GM20000 (cell line): ENCODE measurements around the gene FAM20C.

Source experiments
- DNase-seq: peaks from one replicate; pipeline ENCODE4 v3.0.0; 2012; ENCODE audit warnings: low spot score
- CTCF ChIP-seq: IDR thresholded peaks from 2 replicates; pipeline ENCODE4 v1.5.1; 2012; ENCODE audit warnings: mild to moderate bottlenecking, control low read depth; ENCODE audit errors: extremely low read depth, missing control alignments

The FAM20C gene

DNA sequence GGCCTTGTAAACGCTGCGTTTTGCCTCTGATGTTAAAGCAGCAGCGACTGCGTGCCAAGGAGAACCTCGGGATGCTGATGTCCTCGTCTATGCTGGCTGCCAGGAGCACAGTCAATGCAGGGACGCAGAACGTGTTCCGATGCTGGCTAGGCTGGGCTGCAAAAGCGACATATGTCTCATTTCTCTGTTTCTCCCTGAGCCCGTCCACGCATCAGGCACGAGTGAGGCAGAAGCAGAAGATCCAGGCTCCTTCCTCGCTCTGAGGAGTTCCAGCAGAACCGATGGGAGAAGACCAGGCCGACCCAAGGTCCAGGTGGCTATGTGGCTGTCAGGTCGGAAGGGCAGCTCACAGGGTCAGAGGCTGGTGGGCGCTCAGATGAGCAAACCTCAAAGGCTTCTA is 93.9 kb downstream of the FAM20C start:
- no peak for DNase-seq
- no peak for TF ChIP-seq CTCF

DNA sequence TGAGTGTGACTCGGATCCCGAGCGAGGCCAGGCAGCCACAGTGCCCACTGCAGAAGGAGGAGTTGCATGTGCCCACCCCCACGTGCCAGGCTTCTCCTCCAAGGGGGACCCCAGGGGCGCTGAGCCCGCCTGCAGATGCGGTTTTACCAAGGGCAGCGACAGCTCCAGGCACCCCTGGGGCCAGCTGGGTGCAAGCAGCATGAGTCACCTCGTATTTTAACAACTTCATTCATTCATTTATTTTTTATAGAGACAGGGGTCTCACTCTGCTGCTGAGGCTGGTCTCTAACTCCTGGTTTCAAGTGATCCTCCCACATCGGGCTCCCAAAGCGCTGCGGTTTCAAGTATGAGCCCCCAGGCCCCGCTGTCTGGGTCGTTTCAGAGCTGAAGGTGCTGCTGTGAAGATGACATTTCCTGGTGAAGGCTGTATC is 96.3 kb downstream of the FAM20C start:
- TF ChIP-seq CTCF, result no peak
- DNase-seq, result no peak

- no peak for TF ChIP-seq CTCF
- no peak for DNase-seq
Measured at GRCh38 chr7:289209-289755, 96.9 kb downstream of the FAM20C start.

GRCh38 chr7:289756-290553 is 97.6 kb downstream of the FAM20C start, which contains the start of gene FOXL3:
TSS of gene FOXL3 (plus strand) at chr7:290170. CDS start at chr7:290170, 0 bp downstream.
- DNase-seq, result no peak
- no peak for TF ChIP-seq CTCF

DNA sequence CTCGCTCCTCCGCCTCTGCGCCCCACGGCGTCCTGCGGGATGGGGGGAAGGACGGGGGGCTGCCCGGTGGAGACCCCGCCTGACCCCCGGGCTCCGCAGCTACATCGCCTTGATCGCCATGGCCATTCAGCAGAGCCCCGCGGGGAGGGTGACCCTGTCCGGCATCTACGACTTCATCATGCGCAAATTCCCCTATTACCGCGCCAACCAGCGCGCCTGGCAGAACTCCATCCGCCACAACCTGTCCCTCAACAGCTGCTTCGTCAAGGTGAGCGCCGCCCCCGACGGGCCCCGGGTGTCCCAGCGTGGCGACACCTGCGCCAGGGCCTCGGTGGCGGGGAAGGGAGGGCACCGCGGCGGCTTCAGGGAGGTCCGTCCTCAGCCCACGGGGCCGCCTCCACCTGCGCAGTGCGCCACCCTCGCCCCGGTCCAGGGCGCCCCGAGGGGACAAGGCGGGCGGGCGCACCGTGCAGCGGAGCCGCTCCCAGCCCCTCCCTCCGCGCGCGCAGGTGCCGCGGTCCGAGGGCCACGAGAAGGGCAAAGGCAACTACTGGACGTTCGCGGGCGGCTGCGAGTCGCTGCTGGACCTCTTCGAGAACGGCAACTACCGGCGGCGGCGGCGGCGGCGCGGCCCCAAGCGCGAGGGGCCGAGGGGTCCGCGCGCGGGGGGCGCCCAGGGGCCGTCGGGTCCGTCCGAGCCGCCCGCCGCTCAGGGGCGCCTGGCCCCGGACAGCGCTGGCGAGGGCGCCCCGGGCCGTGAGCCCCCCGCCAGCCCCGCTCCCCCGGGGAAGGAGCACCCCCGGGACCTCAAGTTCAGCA is 98.4 kb downstream of the FAM20C start:
- no peak for DNase-seq
- TF ChIP-seq CTCF, result no peak

GRCh38 chr7:291373-292092 is 99.2 kb downstream of the FAM20C start:
- TF ChIP-seq CTCF, result no peak
- DNase-seq, result no peak
